Stimulated activated CD4-positive, alpha-beta T cell treated with anti-CD3 and anti-CD28 coated beads, Interleukin-1b, Interleukin-23, amount 100 ng/mL, for 1 hour (primary cell): ENCODE data around the gene MAP3K5.
A peak's percentile ranks its signal among the peaks of the same experiment; 100 is the strongest.
"Not testable (repeated sequence)": the region's sequence is repeated elsewhere in the genome, so short reads cannot be mapped to it uniquely, and the experiment has no call there.

Source experiments
- DNase-seq, 2 donors: peaks; one replicate each; pipeline ENCODE4 v3.0.0-alpha.2; 2020; ENCODE audit warnings: low read depth in 2 of 2

Gene MAP3K5

DNA sequence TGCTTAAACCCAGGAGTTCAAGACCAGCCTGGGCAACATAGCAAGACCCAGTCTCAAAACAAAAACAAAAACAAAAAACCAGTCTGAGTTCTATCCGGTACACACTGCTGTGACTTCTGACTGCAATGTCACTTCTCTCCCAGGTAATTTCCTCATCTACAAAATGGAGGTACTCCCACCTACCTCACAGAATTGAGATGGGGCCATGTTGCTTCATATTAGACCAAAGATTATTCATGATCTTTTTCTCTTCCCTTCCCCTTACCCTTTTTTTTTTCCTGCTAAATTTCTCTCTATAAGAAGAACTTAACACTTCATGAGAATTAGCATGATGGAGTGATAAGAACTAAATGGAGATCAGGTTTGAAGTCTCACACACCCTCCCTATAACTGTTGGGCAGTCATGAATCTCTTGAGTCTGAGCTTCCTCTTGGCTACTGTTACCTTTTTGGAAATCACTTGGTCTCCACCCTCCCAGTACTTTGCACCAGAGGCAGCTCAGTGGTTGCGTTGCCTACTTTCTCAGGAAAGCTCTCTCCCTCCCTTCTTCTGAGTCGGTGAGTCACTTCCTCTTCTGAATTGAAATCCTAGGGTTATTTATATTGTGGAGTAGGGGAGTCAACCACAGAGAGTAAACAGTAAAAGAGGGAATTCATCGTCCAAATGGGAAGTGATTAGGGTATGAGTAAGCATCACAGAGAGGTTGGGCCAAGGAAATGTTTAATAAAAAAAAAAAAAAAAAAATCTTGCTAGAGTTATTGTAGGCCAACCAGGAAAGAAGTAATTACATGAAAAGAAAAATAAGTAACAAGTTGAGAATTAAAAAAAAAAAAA lies 182.2 kb downstream of the MAP3K5 start:
- no peak for DNase-seq

DNA sequence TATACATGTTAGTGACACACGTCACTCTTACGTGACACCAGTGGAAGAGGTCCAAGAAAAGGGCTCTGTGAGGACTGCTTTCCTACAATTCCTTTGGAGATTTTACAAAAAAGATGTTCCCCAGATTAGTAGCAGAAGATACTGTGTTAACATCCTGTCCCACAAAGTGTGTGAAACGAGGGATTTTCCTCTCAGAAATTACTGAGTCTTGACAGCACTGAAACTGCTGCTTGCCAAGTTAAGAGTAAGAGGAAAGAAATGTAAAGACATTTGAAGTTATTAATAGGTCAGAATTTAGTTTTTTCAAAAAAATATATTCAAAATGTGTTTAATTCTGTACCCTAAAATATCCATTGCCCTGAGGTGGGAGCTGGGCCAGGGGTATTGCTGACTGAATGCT lies 183.3 kb downstream of the MAP3K5 start:
- DNase-seq: no peak

DNA sequence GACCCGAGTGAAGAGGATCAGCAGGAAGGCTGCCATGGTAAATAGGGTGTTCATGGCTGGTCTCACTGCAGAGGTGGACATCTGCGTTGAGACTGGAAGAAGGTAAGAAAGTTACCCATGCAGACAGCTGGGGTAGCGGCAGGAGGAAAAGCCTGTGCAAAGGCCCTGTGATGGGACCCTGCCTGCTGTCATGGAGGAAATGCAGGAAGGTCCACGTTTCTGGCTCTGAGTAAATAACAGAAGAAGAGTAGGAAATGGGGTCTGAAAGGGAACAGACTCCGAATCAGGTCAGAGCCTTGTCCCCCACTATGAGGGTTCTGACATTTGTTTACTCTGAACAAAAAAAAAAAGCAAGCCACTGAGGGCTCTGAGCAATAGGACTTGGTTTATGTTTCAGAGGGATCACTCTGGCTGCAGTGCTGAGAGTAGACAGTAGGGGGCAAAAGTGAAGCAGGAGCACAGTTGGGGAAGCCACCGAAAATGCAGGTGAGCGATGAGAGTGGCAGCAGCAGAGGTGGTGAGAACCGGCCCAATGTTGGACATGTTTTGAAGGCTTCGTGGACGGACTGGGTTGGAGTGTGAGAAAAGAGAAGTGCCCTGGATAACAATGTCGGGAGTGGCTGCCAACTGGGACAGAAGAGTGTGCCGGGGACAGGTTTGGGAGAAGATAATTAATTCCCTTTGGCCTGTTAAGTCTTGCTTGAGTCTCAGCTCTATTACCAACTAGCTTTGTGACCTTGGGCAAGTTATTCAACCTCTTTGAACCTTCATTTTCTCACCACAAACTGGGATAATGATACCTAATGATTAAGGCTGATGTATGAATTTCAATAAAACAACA lies 184.1 kb downstream of the MAP3K5 start:
- peak; percentile 39 to 75 for DNase-seq

DNA sequence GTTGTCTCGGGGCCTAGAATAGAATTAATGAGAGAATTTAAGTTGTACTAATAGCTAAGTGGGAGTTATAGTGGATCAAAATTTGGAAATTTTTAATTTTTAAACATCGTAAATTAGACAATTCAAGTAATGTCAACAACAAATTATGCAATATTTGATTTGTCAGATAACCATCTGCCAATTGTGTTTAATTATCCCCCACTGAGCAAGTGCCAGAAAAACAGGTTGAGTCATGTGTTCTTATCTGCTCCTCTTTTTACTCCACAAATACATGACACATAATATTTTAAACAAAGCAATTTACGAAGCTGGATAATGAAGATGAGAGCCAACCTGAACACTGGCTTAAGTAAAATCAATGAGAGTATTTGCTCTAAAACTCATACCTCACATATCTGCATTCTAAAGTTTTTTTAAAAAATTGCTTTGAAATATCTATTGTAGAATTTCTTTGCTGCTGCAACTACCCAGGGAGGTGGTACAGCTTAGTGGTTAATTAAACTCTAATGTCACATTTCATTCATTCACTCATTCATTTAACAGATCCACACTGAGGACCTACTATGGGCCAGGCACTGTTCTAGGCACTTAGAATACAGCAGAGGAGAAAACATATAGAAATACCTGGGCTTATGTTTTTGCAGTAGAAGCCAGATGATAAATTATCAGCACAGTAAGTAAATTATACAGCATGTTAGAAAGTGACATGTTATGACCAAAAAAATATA lies 184.9 kb downstream of the MAP3K5 start:
- DNase-seq: no peak

DNA sequence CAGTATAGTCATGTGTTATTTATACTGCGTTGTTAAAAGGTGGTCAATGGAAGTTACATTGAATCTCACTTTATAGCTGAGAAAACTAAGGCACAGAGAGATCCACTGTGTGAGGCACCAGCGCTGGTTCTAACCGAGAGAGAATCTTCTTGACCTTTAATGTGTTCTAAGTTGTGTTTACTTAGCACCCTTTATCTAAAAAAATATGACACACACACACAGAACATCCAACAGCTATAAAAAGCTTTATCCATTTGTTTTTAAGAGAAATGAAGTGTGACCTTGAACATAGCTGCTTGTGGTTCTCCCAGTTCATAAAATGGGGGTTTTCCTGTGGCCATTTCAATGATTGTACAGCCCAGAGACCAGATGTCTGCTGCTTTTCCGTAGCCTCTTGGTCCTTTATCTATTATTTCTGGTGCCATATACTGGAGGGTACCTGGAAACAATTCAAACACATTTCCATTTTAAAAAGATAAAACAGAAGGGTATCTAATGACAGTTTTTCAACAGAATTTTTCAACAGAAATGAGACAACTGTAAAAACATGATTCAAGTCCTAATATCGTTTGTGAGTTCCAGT lies 187.3 kb downstream of the MAP3K5 start:
- no peak for DNase-seq

DNA sequence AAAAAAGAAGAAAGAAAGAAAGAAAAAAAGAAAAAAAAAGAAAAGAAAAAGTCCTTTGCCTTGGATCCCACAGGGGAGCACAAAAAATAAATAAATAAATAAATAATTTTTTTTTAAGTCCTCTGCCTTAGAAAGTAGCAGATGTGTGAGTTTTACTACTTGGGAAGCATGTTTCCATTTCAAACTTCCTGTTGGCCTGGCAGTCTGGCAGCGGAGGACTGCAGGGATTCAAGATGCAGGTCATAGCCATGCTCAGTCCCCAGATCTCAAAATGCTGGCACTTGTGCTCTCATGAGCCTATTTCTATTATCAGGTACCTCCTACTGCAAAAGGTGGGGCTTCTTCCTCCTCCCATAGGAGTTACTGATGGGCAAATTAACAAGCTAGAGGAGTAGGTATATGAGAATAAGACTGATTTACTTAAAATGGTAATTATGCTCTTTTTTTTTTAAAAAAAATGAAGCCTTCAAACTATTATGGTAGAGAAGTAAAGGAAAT lies 187.9 kb downstream of the MAP3K5 start:
- no peak for DNase-seq

DNA sequence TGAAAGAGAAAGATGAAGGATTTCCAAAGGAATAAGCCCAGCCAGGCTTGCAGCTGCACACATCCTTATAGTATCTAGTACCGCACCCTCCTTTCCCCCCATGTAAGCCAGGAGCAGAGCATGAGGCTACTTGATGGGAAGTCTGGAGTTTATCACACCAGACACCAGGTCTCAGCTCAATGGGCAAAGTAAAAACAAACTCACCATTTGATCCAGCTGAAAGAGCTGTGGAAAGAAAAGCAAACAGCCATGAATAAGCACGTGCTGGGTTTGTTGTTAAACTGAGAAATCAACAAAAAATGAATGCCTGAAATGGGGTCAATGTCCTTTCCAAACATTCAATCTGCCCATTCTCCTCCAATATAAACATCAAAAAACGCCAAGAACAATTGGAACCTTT lies 191.5 kb downstream of the MAP3K5 start:
- no peak for DNase-seq

DNA sequence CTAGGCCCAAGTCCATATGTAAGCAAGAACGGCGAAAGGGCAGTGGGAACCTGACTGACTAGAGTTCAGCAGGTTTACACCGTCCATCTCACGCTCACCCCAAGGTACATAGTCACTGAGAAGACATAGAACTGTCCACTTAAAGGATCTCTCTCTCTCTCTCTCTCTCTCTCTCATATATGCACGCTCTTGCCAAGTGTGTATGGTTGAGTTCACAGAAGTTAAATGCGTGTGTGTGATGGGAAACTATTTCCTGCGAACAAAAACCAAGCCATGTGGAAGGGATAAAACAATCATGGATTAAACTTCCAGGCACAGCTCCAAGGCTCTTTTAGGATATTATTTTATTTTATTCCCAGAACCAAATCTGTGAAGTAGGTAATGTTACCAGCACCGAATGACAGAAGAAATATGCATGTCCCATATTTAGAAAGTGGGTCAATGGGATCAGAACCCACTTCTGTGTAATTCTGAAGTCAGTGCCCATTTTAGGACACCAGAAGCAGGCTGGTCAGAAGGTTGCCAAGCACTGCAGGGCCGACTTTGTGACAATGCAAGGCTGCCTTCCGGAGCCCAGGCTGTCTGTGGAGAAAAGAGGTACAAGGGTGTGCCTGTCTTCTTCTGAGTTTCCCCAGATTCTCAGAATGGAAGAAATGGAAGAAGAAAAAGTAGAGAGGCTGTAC lies 192.8 kb downstream of the MAP3K5 start:
- no peak for DNase-seq

DNA sequence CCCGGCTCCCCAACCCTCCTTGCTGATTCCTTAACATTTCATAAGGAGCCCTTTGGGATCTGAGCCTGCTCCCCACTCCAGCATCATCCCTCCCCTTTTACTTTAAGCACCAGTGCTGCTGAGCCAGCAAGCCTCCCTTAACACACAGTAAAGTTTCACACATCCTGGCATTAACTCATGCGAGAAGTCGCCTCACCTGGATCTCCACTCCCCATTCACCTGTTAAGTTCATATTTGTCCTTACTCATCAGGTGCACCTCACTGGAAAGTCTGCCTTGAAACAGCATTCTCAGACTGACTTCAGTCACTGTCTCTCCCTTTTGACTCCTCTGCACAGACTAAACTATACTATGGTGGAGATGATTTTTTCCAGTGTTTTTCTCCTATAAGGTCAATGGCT lies 194.2 kb downstream of the MAP3K5 start:
- no peak for DNase-seq

DNA sequence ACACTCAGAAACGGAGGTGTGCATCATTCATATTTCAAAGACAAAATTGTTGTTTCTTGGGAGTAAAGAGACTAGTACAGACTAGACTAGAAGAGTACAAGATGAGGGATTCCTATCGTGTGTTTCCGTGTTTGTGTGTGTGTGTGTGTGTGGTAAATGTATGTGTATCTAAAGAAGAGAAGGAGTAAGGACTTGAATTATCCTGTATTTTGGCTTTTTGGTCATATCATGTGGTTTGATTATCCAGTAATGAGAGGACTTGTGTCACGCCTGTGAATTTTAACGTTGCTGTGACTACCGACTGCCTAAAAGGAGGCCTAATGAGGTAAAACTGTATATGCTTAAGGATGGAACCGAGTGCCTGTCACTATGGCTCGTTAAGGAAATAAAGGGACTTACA lies 197.6 kb downstream of the MAP3K5 start:
- DNase-seq: no peak

DNA sequence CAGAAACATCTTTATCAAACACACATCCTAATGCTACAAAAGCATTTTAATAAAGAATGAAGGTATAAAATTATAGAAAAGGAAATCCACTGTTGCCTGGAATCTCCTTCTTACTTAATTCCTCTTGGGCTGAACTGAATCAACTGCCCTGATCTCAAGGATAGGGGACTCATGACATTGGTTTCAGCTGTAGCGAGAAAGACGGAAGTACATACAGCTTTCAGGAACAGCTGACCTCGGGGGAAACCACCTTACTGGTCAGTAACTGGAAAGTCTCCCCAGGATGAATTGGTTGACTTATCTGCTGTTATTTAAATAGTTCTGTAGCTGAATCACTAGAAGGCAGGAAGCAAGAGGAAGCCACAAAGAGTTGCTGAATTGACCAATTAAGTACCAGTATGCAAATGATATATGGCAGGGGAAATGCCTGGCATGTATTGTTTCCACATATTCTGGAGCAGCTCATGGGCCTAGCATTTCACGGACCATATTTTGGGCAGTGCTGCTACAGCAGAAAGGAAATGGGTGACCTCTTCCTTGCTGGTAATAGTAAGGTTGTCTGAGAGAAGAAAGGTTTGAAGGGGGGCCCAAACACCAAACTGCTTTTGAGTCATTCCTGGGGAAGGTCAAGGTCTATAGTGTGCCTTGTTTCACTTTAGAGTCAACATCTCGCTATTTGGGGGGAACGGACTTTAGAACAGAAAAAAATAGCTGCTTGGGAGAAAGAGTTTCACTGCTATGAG lies 198.4 kb downstream of the MAP3K5 start:
- no peak for DNase-seq

DNA sequence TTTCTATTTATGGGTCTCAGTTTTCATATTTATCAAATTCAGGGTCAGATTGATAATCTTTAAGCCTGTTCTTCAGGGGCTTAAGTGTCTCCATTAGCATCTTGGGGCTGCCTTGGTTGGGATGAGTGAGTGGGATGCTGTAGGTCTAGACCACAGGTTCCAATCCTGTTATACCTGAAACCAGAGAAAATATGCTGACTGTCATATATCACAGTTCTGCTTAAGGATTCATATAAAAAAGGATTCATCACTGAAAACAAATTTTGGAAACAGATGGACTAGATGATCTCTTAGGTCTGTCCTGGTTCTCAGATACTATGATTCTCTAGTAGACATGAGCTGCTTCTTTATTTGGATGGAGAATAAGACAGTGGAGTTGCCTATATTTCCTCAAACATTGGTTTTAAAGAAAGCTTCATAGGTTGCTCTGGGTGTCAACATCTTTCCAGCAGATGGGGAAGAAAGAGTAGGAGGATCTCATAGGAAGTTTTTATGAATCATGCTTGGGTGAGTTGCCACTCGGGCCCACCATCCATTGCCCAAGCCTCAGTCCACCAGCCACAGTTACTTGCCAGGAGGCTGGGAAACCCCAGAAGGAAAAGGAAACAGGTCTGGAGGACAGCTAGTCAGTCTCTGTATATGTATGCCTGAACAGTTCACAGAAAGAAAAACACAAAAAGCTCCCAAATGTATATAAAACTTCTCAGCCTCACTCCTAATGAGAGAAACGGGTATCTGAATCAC lies 199.2 kb downstream of the MAP3K5 start:
- DNase-seq: no peak

DNA sequence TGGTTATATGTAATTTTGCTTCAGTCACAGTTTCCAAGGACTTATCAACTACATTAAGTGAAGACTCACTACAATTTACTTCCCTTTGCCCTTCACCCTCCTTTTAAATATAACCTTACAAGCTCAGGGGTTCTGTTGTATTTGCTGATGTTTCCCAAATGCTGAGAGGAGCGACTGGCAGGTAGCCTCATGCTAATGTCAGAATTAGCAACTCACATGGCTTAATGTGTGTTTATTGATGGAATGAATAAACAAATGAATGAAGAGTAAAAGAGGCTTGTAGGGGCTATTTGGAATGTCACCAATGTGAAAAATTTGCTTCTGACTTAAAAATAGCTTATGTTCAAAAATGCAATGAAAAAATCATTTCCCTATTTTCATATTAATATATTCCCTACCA lies 200.7 kb downstream of the MAP3K5 start:
- no peak for DNase-seq

DNA sequence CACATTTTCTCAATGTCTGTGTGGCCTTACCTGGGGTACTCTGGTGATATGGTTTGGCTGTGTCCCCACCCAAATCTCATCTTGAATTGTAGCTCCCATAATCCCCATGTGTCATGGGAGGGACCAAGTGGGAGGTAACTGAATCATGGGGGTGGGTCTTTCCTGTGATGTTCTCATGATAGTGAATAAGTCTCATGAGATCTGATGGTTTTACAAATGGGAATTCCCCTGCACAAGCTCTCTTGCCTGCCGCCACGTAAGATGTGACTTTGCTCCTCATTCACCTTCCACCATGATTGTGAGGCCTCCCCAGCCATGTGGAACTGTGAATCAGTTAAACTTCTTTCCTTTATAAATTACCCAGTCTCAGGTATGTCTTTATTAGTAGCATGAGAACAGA lies 201.4 kb downstream of the MAP3K5 start:
- not testable (repeated sequence) for DNase-seq

DNA sequence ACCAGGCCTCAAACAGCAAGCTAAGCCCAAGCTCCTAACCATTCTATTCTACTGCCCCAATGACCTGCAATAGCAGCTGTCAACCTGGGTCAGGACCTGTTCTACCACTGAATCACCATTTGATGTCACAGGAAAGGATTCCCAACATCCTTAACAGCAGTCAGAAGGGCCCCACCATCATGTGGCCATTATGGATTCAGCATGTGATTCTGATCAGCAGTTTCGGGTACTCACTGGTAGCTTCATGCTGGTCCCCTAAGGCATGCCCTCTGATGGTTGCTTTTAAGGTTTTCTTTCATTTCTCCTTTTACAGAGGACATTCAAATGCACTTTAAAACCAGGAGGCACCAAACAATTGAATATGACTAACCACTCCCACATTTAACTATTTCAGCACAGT lies 204.8 kb downstream of the MAP3K5 start:
- no peak for DNase-seq

DNA sequence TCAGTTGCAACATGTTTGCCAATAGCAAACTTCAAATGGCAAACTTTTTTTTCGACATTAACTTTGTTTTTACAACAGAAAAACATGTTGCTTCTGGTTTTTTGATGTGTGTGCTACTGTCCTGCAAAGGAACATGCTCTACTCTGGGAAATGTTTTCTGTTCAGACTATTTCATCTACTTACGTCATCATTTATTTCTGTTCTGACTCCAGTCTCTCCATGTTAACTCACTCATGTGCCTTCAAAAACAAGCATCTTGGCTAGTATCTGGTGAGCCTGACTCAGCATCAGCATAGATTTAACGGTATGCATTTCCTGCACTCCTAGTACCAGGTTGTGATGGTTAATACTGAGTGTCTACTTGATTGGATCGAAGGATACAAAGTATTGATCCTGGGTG lies 206.0 kb downstream of the MAP3K5 start:
- DNase-seq: no peak

DNA sequence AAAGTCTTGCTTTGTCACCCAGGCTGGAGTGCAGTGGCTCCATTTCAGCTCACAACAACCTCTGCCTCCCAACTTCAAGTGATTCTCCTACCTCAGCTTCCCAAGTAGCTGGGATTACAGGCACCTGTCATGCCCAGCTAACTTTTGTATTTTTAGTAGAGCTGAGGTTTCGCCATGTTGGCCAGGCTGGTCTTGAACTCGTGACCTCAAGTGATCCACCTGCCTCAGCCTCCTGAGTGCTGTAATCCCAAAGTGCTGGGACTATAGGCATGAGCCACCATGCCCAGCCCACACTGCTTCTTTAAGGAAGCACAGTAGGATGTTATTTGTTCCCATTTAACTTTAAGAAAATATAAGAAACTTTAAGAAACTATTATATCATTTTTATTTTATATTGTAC lies 206.8 kb downstream of the MAP3K5 start:
- not testable (repeated sequence) for DNase-seq

DNA sequence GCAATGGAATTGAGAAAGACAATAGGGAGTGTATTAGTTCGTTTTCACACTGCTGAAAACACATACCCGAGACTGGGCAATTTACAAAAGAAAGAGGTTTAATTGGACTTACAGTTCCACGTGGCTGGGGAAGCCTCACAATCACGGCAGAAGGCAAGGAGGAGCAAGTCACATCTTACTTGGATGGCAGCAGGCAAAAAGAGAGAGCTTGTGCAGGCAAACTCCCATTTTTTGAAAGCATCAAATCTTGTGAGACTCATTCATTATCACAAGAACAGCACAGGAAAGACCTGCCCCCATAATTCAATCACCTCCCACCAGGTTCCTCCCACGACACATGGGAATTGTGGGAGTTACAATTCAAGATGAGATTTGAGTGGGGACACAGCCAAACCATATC lies 208.0 kb downstream of the MAP3K5 start:
- not testable (repeated sequence) for DNase-seq

DNA sequence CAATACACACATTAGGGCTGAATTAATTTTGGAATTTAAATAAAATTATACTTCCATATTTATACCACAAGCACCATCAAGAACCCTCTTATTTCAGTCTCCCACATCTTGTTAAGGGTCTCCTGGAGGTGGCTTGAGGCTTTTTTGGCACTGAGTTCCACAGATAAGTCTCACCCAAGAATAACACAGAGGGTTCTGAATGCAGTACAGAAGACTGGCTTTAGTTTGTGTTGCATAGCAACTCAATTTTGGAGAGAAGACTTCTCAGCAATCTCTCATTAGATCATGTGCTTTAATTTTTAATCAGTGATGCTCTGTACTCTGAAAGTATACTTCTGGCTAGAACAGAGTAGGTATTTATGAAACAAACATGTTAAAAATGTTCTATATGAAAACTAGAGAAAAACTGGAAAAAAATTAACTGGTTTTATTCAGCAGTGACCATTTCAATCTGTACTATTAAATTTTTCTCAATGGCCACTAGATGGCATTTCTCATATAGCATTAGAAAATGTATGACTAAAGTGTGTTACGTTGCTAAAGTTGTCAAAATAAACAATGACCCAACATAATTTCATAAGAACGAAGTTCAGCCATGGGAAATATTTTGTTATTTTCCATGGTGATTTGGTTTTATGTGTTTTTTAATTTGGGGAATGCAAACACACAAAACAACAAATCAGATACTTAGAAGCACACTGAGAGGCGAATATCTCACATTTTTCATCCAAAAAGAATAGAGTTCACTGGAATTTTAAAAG lies 209.4 kb downstream of the MAP3K5 start:
- no peak for DNase-seq
